Stimulated activated CD8-positive, alpha-beta memory T cell treated with anti-CD3 and anti-CD28 coated beads, Interleukin-15, amount 100 ng/mL, for 4 hours (primary cell): ENCODE measurements around the gene FSCN2.

Source experiments
- DNase-seq, 2 donors: peaks; one replicate each; pipeline ENCODE4 v3.0.0-alpha.2; 2020; ENCODE audit warnings: low read depth in 2 of 2

FSCN2 gene

GRCh38 chr17:81539961-81540675 is 11.9 kb downstream of the FSCN2 start:
- DNase-seq, result no peak

GRCh38 chr17:81540676-81541027 is 12.5 kb downstream of the FSCN2 start:
- no peak for DNase-seq

DNA sequence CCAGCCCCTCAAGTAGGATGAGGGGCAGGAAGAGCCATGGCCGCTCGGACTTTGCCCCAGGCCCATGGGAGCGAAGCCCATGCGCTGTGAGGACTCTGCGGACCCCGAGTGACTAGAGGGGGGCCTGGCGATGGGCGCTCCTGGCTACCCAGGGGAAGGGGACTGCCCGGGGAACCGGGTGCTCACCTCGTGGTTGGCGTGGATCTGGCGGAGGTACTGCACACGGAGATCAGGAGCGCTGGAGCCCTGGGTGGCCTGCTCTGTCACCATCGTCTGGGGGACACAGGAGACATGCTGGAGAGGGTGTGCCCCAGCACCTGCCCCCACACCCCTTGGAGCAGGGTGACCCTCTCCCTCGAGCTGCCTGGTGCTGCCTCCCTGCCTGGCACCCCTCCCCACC is 12.9 kb downstream of the FSCN2 start:
- no peak for DNase-seq

DNA sequence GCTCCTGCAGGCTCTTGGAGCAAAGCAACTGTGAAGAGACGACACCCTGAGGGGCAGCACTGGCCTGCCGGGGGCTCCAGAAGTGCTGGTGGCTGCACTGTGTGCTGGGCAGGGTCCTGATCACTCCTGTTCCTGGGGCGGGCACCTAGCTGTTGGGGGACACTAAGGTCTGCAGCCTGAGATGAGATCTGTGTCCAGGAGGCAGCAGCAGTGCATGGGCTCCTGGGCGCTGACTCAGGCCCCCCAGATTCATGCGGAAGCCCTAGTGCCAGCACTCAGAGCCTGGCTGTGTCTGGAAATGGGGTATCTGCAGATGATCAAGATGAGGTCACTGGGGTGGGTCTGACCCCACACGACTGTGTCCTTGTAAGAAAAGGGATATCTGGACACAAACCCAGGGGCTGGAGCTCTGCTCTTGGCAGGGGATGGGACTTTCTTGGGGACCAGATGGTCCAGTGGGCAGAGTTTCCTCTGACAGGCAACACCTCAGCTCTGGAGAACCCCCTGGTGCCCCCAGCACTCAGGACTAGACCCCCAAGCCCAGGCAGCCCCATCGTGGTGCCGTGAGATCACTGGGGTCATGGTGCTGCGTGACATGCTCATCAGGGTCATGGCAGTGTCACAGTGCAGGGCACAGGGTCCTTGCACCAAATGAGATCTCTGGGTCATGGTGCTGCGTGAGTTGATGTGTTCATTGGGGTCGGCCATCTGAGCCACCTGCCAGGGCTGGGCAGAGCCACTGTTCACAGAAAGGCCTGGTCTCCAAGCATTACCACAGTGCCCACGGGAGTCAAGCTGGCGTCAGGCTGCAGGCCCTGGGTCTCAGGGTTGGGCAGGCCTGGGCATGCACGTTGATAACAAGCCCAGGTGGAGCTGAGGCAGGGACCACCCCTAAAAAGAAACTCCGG is 14.5 kb downstream of the FSCN2 start:
- no peak for DNase-seq

- no peak for DNase-seq
Measured at GRCh38 chr17:81543339-81543675, 15.1 kb downstream of the FSCN2 start.

DNA sequence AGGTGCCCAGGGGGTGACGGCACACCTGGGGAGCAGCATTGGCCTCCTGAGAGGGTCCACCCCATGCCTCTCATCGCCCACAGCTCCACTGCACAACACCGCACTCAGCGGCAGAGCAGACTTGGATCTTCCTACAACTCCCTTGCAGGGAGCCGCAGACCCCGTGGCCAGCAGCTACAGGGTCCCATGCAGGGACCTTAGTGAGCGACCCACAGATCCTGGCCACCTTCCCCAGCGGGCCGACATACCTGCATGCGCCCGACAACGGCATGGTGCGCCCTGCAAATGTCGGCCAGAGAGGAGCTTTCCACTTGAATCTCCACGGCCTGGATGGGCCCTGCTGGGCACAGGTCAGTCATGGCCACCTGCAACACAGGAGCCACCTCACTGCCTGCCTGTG is 15.6 kb downstream of the FSCN2 start:
- no peak for DNase-seq

- DNase-seq, result no peak
Measured at GRCh38 chr17:81544281-81544974, 16.3 kb downstream of the FSCN2 start.

DNA sequence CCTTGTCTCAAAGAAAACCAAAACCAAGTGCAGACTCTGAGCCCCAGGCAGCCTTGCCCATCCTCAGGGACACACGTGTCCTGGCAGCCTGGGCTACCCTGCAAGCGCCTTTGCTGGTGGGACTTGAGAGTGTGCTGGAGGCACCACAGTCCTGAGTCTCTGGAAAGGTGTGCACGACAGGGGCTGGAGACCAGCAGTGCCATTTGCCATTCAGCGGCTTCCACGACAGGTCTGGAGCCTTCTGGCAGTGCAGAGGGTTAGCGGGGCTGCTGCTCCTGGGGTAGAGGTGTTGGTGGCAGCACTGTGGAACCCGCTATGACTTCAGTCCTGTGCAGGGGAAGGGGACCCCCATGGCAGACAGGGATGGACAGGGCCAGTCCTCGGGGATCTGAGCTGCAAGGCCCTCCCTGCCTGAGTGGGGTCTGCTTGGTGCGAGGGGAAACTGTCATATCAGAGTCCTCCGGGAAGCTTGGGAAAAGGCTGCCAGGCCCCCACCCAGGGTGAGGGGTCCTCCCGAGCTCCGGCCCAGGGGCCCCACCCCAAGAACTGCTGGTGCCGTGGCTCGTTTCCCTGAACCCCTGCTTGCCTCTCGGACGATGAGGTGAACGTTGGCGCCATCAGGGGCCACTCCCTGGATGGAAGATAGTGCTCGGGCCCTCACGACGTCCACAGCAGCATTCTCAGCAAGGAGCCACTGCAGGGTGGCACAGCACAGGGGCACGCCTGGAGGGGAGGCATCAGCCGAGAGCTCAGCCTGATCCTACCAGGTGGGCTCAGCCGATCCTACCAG is 17.2 kb downstream of the FSCN2 start:
- no peak for DNase-seq

GRCh38 chr17:81546906-81547613 is 18.9 kb downstream of the FSCN2 start:
- no peak for DNase-seq

- DNase-seq, result no peak
Measured at GRCh38 chr17:81547614-81547982, 19.4 kb downstream of the FSCN2 start.

DNA sequence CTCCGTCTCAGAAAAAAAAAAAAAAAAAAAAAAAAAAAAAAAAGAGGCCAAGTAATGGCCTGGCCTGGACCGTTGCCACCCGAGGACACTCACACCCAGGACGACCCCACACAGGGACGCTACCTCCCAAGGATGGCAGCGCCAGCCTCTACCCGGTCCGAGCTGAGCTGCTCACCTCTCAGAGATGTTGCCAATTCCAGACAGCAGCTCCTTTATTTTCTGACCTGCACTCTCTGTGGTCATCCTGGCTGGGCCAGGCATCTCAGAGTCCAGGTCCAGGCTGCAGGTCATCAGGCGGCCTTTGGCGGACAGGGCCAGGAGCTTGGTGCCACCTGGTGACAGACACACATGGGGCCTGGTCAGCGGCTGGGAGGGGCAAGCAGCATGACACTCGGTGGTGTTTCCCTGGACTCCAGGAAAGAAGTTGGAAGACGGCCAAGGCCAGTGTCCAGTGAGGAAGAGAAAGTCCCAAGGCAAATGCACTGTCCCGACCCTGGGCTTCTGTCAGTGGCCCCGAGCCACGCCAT is 20.9 kb downstream of the FSCN2 start:
- no peak for DNase-seq

DNA sequence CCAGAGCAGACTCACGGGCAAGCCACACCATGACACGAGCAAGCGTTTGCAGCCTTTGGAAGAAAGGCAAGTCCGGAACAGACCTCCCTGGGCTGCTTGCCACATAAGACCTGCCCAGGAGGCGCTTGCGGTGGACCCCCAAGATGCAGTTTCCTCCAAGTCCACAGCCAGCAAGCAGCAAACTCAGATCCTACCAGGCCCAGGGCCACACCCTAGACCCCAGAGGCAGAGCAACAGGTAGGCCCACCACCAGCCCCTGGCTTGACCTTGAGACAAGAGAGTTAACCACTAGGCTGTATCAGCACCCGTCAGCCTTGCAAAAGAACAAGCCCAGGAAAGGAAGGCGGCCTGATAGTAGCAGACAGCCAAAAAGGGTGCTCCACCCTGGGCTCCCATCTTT is 21.6 kb downstream of the FSCN2 start:
- DNase-seq, result no peak

DNA sequence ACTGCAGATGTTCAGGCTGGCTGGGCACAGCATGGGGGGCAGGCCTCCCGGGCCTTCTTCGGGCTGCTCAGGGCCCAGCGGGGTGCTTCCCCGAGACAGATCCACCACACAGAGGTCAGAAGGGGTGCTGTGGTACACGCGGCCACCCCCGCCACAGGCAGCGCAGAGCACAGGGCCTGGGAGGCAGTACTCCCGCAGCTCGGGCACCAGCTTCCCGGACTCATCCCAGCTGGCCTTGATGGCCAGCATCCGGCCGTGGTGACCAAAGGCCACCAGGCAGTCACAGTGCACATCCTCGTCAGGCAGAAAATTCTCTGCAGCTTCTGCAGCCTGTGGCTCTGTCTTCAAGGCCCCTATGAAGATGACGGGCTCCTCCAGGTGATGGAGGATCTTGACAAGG is 22.1 kb downstream of the FSCN2 start:
- DNase-seq, result no peak

- DNase-seq, result no peak
Measured at GRCh38 chr17:81550830-81551457, 22.8 kb downstream of the FSCN2 start.

- DNase-seq, result no peak
Measured at GRCh38 chr17:81551458-81552243, 23.5 kb downstream of the FSCN2 start.

- peak; percentile 52 to 75 for DNase-seq
Measured at GRCh38 chr17:81552244-81553017, 24.3 kb downstream of the FSCN2 start, which contains the start of gene FAAP100. FAAP100 (minus strand) TSS chr17:81552353; CDS start chr17:81552330, 23 bp downstream.

- DNase-seq, result peak; percentile 46 to 50
Measured at GRCh38 chr17:81553018-81553615, 24.9 kb downstream of the FSCN2 start.

- no peak for DNase-seq
Measured at GRCh38 chr17:81553616-81554181, 25.5 kb downstream of the FSCN2 start.
